Measurements from ENCODE around the gene TOMM40L.
"Not testable (repeated sequence)": the region's sequence is repeated elsewhere in the genome, so short reads cannot be mapped to it uniquely, and the experiment has no call there.

The TOMM40L gene

GRCh38 chr1:161222175-161223019, 3.5 kb upstream of the TOMM40L start:
- DNase-seq = no peak

- no peak for DNase-seq
These were observed 1.8 kb upstream of the TOMM40L start for GRCh38 chr1:161223805-161224694.

DNA sequence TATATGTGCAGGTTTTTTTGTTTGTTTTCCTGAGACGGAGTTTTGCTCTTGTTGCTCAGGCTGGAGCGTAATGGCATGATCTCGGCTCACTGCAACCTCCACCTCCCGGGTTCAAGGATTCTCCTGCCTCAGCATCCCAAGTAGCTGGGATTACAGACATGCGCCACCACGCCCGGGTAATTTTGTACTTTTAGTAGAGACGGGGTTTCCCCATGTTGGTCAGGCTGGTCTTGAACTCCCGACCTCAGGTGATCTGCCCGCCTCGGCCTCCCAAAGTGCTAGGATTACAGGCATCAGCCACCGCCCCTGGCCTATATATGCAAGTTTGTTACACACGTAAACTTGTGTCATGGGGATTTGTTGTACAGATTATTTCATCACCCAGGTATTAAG, 1.2 kb upstream of the TOMM40L start:
- not testable (repeated sequence) for DNase-seq

DNA sequence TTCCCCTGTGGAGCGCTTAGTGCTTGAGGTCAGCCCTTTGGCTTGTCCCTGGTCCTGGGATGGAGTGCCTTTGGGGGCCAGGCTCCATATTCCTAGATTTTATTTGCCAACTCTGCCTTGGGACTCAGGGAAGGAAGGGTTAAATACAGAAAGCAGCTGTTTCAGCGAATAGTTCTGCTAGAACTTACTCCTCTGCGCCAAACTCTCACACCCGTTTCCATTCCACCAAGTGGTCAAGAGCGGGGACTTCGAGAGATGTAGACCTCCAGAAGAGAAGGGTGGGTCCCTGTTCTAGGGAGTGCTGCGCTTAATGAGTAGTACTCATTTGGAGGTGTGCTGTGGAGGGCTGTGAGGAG, 704 bp upstream of the TOMM40L start:
- DNase-seq = no peak

DNA sequence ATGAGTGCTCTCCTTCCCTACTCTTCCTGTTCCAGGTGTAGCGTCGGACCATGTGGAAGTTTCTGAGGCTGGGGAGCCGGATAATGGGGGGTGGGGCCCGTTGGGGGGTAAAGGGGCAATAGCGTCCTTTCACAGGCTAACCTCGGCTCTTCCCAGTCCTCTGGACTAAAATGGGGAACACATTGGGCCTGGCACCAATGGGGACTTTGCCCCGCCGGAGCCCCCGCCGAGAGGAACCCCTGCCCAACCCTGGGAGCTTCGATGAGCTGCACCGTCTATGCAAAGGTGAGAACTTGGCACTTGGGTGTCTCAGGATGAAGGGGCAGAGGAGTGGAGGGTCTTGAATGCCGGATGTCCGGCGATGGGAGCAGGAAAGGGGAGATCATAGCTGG, 456 bp downstream of the TOMM40L start:
- DNase-seq = no peak

DNA sequence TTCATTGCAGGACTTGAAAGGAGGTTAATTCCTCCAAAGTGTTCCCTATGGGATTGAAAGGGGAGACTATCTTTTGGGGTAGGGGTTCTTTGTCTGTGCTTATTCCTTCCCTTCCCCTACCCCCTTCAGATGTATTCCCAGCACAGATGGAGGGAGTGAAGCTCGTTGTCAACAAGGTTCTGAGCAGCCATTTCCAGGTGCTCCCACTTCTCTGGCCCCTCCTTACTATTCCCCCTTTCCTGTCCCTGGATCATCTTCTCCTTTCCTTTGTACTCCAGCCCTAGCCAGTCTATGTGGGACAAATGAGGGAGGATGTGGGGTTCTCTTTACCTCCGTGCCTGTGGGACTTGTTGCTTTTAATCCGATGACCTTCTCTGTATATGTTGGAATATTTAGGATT, 899 bp downstream of the TOMM40L start:
- no peak for DNase-seq

GRCh38 chr1:161227196-161227871, 1.5 kb downstream of the TOMM40L start:
- DNase-seq = peak; percentile 79 to 89 (median 88)

- DNase-seq = no peak
These were observed 2.2 kb downstream of the TOMM40L start for GRCh38 chr1:161228032-161228431.

DNA sequence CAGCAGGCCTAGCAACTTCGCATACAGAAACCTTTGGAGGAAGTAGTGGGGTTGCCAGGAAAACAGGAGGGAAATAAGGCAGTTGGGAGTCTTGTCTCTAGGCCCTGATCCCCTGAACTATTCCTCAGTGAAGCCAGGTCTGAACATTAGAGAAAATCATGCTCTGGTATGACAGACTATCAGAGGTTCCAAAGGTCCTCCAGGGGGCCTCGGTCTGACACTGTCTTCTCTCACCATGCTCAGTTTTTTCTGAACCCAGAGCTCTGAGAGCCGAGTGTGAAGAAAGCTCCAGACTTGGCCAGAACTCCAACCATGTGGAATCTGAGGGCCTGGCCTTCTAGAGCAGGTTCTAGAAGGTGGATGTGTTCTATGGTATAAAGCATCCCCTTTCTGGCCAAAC, 4.0 kb downstream of the TOMM40L start:
- no peak for DNase-seq

- DNase-seq = no peak
These were observed 4.9 kb downstream of the TOMM40L start for GRCh38 chr1:161230762-161231161.

DNA sequence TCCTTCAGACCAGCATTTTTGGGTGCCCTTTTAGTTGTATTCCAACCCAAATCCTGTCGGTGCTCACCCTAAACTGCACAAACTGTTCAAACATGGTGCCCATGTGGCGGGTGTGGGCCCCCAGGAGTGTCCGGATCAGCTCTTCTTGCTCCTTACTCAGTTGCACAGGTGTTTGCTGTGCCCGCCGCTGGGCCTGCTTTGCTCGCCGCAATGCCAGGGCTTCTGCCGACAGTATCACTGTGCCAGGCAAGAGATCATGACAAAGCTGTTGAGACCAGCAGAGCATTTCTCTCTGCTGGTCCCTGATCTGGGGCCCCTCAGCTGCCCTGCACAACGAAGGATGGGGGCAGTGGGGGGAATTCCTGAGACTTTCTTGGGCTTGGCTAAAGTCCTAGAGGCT, 7.2 kb downstream of the TOMM40L start:
- DNase-seq = no peak

DNA sequence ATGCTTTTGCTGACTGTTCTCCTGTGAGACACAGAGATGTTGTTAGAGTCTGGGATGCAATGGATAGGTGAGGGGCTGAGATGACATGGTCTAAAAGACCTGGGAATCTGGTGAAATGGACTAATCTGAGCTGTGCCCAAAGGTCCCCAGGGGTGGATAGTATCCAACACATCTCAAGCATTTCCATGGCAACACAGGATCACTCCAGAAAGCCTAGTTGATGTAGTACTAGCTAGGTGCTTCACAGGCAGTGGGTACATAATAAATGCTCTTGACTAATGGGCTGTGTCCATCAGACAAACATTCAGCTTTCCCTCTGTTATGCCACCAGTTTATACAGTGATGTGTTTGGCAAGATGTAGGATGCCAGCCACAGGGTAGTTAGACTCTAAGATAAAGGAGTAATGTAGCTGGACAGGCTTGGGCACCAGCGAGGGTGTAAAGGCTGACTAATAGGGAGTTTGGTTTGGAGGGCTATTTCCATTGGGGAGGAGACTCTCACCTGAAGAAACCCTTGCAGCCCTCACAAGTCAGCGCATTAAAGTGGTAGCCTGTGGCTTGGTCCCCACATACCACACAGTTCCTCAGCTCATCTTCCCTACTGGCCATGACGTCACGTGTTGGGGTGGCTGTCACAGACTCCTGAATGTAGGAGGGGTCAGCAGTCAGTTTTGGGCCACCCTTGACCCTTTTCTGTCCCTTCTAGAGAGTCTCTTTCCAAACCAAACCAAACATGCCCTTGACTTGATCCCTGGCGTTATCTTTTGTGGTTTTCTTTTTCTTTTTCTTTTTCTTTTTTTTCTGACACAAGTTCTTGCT, 10.3 kb downstream of the TOMM40L start:
- DNase-seq = no peak

DNA sequence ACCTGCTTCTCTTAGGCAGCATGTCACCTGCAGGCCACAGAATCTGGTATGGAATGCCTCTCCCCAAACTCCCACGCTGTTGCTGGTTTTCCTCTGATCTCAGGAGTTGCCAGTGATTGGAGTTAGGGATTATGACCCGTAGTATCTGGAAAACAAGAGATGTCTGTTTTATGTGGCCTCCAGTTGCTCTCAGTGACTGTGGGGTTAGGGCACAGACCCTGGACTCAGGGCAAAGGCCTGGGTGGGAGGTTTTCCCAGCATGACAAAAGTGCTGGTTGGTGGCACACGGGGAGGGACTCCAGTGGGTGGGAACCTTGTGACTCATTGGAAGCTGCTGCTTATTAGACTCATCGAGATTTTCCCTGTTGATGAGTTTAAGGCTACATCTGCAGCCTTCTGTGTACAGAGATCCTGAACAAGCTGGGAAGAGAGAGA, 12.2 kb downstream of the TOMM40L start, which contains the start of gene NR1I3:
TSS of gene NR1I3 (minus strand) at position 165 of the 435 bp plus-strand sequence. CDS start 1,638 bp downstream, outside the sequence.
- no peak for DNase-seq

DNA sequence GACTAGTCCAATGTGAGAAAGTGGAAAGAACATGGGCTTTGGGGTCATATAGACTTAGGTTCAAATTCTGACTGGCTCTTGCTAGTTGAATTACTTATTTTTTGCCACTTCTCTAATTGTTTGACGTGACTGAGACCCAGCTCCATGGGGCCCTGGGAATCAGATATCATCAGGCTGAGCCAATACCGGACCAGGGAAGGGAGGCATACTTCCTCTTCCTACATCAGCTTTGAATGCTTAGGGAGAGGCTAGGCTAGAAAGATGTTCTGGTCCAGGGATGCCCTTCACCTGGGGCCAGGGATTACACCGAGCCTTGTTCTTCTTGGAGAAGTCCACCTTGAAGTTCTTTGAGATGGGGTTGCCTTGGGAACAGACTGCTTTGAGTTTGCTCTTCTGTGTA, 15.8 kb downstream of the TOMM40L start:
- no peak for DNase-seq

DNA sequence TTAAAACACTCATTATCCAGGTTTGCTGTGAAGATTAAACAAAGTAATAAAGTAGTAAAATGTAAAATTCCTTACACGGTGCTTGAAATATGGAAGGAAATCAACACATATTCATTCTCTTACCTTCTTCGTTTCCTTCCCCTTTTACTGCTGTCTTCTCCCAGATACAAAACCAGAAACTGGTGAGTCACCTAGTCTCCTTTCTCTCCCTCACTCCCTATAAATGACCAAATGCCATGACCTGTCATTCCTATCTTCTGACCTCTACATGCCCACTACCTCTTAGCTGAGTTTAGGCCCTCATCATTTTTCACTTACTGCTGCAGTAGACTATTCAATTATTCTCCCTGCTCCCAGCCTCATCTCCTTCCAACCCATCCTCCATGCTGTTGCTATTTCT, 16.5 kb downstream of the TOMM40L start:
- DNase-seq = no peak

DNA sequence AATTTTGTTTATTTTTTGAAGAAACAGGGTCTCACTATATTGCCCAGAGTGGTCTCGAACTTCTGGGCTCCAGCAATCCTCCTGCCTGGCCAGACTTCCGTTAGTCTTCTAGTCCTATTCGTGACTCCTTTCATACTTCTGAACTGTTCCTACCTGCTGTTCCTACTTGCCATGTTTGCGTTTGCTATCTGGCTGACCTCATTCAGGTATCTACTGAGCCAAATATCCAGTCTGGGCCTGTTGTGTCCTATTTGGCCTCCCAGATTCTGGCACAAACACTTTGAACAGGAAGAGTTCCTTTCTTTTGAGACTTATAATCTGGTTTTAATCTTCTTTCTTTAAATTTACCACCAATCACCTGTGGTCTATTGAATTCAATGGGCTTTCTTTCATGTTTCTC, 19.0 kb downstream of the TOMM40L start:
- no peak for DNase-seq

DNA sequence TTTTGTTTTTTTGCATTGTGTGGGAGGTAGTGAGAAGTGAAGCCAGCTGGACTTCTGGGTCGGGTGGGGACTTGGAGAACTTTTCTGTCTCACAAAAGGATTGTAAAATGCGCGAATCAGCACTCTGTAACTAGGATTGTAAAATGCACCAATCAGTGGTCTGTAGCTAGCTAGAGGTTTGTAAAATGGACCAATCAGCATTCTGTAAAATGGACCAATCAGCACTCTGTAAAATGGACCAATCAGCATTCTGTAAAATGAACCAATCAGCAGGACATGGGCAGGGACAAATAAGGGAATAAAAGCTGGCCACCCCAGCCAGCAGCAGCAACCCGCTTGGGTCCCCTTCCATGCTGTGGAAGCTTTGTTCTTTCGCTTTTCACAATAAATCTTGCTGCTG, 24.2 kb downstream of the TOMM40L start:
- not testable (repeated sequence) for DNase-seq

DNA sequence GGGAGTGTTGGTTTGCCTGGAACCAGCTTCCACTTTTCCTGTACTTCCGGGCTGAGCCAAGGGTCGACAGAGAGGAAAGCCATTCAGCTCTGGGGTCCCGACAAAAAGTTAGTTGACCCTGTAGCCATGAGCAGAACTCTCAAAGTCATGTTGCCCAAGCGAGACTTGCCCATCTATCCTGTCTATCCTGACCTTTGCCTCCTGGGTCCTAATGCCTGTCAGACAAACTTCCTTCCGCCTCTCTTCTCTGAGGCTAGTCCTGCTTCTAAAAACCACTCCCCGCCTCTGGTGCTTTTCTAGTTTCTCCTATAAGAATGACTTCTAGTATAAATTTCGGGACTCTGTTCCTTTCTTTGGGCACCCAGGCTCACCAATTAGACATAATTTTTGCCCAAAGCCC, 25.0 kb downstream of the TOMM40L start:
- no peak for DNase-seq

DNA sequence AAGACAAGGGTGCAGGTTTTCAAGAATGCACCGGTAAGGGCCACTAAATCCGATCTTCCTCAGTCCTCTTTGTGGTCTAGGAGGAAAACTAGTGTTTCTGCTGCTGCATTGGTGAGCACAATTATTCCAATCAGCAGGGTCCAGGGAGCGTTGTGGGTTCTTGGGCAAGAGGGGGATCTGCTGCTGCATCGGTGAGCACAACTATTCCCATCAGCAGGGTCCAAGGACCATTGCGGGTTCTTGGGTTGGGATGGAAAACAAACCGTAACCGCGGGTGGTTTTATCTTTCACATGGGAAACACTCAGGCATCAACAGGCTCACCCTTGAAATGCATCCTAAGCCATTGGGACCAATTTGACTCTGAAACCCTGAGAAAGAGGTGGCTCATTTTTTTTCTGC, 25.7 kb downstream of the TOMM40L start:
- DNase-seq = no peak

DNA sequence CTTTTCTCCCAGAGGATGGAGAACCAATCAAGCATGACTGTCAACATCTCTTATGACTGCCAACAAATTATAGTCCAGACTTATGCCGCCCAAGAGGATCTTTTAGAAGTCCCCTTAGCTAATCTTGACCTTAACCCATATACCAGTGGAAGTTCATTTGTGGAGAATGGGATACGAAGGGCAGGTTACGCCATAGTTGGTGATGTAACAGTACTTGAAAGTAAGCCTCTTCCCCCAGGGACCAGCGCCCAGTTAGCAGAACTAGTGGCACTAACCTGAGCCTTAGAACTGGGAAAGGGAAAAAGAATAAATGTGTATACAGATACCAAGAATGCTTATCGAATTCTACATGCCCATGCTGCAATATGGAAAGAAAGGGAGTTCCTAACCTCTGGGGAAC, 29.4 kb downstream of the TOMM40L start:
- not testable (repeated sequence) for DNase-seq

DNA sequence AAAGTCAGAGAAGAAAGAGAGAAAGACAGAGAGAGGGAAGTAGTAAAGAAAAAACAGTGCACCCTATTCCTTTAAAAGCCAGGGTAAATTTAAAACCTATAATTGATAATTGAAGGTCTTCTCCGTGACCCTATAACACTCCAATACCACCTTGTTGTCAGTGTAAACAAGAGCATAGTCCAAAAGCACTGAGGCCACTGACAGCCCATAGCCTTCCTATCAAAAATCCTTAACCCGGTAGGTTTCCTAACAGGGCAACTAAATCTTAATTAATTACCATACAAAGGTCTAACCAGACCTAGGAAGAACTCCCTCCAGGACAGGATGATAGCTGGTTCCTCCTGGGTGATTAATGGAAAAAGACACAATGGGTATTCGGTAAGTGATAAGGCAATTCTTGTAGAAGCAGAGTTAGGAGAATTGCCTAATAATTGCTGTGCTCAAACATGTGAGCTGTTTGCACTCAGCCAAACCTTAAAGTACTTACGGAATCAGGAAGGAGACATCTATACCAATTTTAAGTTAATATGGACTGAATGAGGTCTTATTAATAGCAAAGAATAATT, 30.2 kb downstream of the TOMM40L start:
- DNase-seq = not testable (repeated sequence)

DNA sequence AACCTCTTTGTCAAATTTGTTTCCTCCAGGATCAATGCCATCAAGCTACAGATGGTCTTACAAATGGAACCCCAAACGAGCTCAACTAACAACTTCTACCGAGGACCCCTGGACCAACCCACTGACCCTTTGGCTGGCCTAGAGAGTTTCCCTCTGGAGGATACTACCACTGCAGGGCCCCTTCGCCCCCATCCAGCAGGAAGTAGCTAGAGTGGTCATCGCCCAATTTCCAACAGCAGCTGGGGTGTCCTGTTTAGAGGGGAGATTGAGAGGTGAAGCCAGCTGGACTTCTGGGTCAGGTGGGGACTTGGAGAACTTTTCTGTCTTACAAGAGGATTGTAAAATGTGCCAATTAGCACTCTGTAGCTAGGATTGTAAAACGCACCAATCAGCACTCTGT, 31.2 kb downstream of the TOMM40L start:
- DNase-seq = not testable (repeated sequence)

All from activated naive CD4-positive, alpha-beta T cell (primary cell).